ENCODE measurements around the gene PDE4B.
"Not testable (repeated sequence)": the region's sequence is repeated elsewhere in the genome, so short reads cannot be mapped to it uniquely, and the experiment has no call there.

Gene PDE4B

GRCh38 chr1:66069976-66070876 lies 277.5 kb downstream of the PDE4B start:
- DNase-seq = no peak

GRCh38 chr1:66073388-66073787 lies 280.7 kb downstream of the PDE4B start:
- no peak for DNase-seq

GRCh38 chr1:66074147-66074546 lies 281.5 kb downstream of the PDE4B start:
- no peak for DNase-seq

- no peak for DNase-seq
Observed at GRCh38 chr1:66078412-66078811, 285.7 kb downstream of the PDE4B start.

- no peak for DNase-seq
Observed at GRCh38 chr1:66083003-66083402, 290.3 kb downstream of the PDE4B start.

- no peak for DNase-seq
Observed at GRCh38 chr1:66084442-66084841, 291.7 kb downstream of the PDE4B start.

GRCh38 chr1:66085600-66085999 lies 292.9 kb downstream of the PDE4B start:
- DNase-seq = no peak

GRCh38 chr1:66088787-66089186 lies 296.1 kb downstream of the PDE4B start:
- no peak for DNase-seq

- DNase-seq = no peak
Observed at GRCh38 chr1:66090859-66091457, 298.3 kb downstream of the PDE4B start.

- DNase-seq = no peak
Observed at GRCh38 chr1:66095190-66095589, 302.5 kb downstream of the PDE4B start.

- not testable (repeated sequence) for DNase-seq
Observed at GRCh38 chr1:66100959-66101358, 308.3 kb downstream of the PDE4B start.

GRCh38 chr1:66104076-66104475 lies 311.4 kb downstream of the PDE4B start:
- DNase-seq = not testable (repeated sequence)

GRCh38 chr1:66108624-66109023 lies 315.9 kb downstream of the PDE4B start:
- DNase-seq = no peak

GRCh38 chr1:66112744-66113400 lies 320.2 kb downstream of the PDE4B start:
- no peak for DNase-seq

GRCh38 chr1:66119148-66119547 lies 326.5 kb downstream of the PDE4B start:
- DNase-seq = no peak

- no peak for DNase-seq
Observed at GRCh38 chr1:66124670-66125069, 332.0 kb downstream of the PDE4B start.

GRCh38 chr1:66128641-66129040 lies 335.9 kb downstream of the PDE4B start:
- not testable (repeated sequence) for DNase-seq

GRCh38 chr1:66132324-66132723 lies 339.6 kb downstream of the PDE4B start:
- no peak for DNase-seq

GRCh38 chr1:66134004-66134403 lies 341.3 kb downstream of the PDE4B start:
- no peak for DNase-seq

- no peak for DNase-seq
Observed at GRCh38 chr1:66135161-66135560, 342.5 kb downstream of the PDE4B start.

GRCh38 chr1:66136423-66136822 lies 343.7 kb downstream of the PDE4B start:
- not testable (repeated sequence) for DNase-seq

GRCh38 chr1:66137235-66137634 lies 344.5 kb downstream of the PDE4B start:
- DNase-seq = no peak

GRCh38 chr1:66138613-66139012 lies 345.9 kb downstream of the PDE4B start:
- no peak for DNase-seq

- DNase-seq = no peak
Observed at GRCh38 chr1:66140072-66140471, 347.4 kb downstream of the PDE4B start.

Measured in effector CD8-positive, alpha-beta T cell (primary cell).